Bone marrow (tissue), 2 donors: ENCODE measurements around the gene PLCH1.

Experiments used
- DNase-seq, 2 donors: peaks; one replicate each; lab custom pipeline; 2025; lab: John Stamatoyannopoulos, UW

Gene PLCH1

GRCh38 chr3:155465664-155466063 lies 279.2 kb downstream of the PLCH1 start:
- no peak for DNase-seq

GRCh38 chr3:155462672-155463071 lies 282.2 kb downstream of the PLCH1 start:
- DNase-seq = no peak

- DNase-seq = no peak
Observed at GRCh38 chr3:155457591-155457990, 287.3 kb downstream of the PLCH1 start.

- no peak for DNase-seq
Observed at GRCh38 chr3:155455765-155456164, 289.1 kb downstream of the PLCH1 start.

- no peak for DNase-seq
Observed at GRCh38 chr3:155453512-155453911, 291.4 kb downstream of the PLCH1 start.

- no peak for DNase-seq
Observed at GRCh38 chr3:155449613-155450267, 295.1 kb downstream of the PLCH1 start.

GRCh38 chr3:155448531-155448930 lies 296.3 kb downstream of the PLCH1 start:
- DNase-seq = no peak

- DNase-seq = no peak
Observed at GRCh38 chr3:155446366-155446765, 298.5 kb downstream of the PLCH1 start.

- DNase-seq = no peak
Observed at GRCh38 chr3:155444771-155445170, 300.1 kb downstream of the PLCH1 start.

GRCh38 chr3:155443815-155444214 lies 301.1 kb downstream of the PLCH1 start:
- DNase-seq = no peak

- DNase-seq = no peak
Observed at GRCh38 chr3:155442072-155442471, 302.8 kb downstream of the PLCH1 start.

GRCh38 chr3:155441506-155441905 lies 303.4 kb downstream of the PLCH1 start:
- DNase-seq = no peak

GRCh38 chr3:155441026-155441425 lies 303.8 kb downstream of the PLCH1 start:
- no peak for DNase-seq

GRCh38 chr3:155435821-155436220 lies 309.1 kb downstream of the PLCH1 start:
- no peak for DNase-seq

GRCh38 chr3:155431856-155432570 lies 312.9 kb downstream of the PLCH1 start:
- DNase-seq = no peak

GRCh38 chr3:155428563-155428962 lies 316.3 kb downstream of the PLCH1 start:
- no peak for DNase-seq

GRCh38 chr3:155426524-155427230 lies 318.2 kb downstream of the PLCH1 start:
- DNase-seq = no peak

- no peak for DNase-seq
Observed at GRCh38 chr3:155425396-155425795, 319.5 kb downstream of the PLCH1 start.

- DNase-seq = no peak
Observed at GRCh38 chr3:155424323-155424710, 320.6 kb downstream of the PLCH1 start.

- DNase-seq = no peak
Observed at GRCh38 chr3:155423526-155424322, 321.1 kb downstream of the PLCH1 start.

GRCh38 chr3:155420881-155421486 lies 323.9 kb downstream of the PLCH1 start:
- no peak for DNase-seq

GRCh38 chr3:155420406-155420805 lies 324.5 kb downstream of the PLCH1 start:
- DNase-seq = no peak
